ENCODE measurements around the gene COLQ. TPM values are rescaled to one million over a fixed set of nuclear protein-coding genes. Genes with fewer than 3 reads are reported as not detected.
"Not testable (repeated sequence)": the region's sequence is repeated elsewhere in the genome, so short reads cannot be mapped to it uniquely, and the experiment has no call there.

Gene COLQ
- total RNA-seq, 1 donor from 2014 or later, result 0.65 TPM

- no peak overlapping the region for H3K4me3 Mint-ChIP-seq
- peaks cover 27% of the 10 kb centered on the region for H3K4me1 Mint-ChIP-seq (ENCODE audit: low read depth)
- H3K27ac Mint-ChIP-seq, result no peak overlapping the region
- no peaks in the 10 kb centered on the region for H3K27me3 Mint-ChIP-seq (ENCODE audit: insufficient read depth)
- DNase-seq (ENCODE audit: low spot score), result no peak
- intact Hi-C loops (cut with micrococcal nuclease), result no loop called here
- H3K36me3 Mint-ChIP-seq (ENCODE audit: low read depth), result peaks cover 3% of the 10 kb centered on the region
- no peaks in the 10 kb centered on the region for H3K9me3 Mint-ChIP-seq
Measured at GRCh38 chr3:15458212-15458780, 63.2 kb downstream of the COLQ start.

- H3K4me1 Mint-ChIP-seq (ENCODE audit: low read depth), result peaks cover 17% of the 10 kb centered on the region
- intact Hi-C loops (cut with micrococcal nuclease); H3K36me3 Mint-ChIP-seq (ENCODE audit: low read depth); H3K27me3 Mint-ChIP-seq (ENCODE audit: insufficient read depth); H3K4me3 Mint-ChIP-seq; H3K27ac Mint-ChIP-seq; H3K9me3 Mint-ChIP-seq; DNase-seq (ENCODE audit: low spot score): not testable (repeated sequence)
Measured at GRCh38 chr3:15456915-15457314, 64.6 kb downstream of the COLQ start.

- H3K36me3 Mint-ChIP-seq (ENCODE audit: low read depth), result peaks cover 3% of the 10 kb centered on the region
- H3K4me3 Mint-ChIP-seq, result no peak overlapping the region
- DNase-seq (ENCODE audit: low spot score), result no peak
- H3K27me3 Mint-ChIP-seq (ENCODE audit: insufficient read depth), result no peaks in the 10 kb centered on the region
- H3K9me3 Mint-ChIP-seq, result no peaks in the 10 kb centered on the region
- H3K27ac Mint-ChIP-seq, result no peak overlapping the region
- intact Hi-C loops (cut with micrococcal nuclease), result no loop called here
- H3K4me1 Mint-ChIP-seq (ENCODE audit: low read depth), result peaks cover 14% of the 10 kb centered on the region
Measured at GRCh38 chr3:15456321-15456720, 65.2 kb downstream of the COLQ start.

- intact Hi-C loops (cut with micrococcal nuclease), result no loop called here
- no peak overlapping the region for H3K4me3 Mint-ChIP-seq
- DNase-seq (ENCODE audit: low spot score), result no peak
- no peaks in the 10 kb centered on the region for H3K27me3 Mint-ChIP-seq (ENCODE audit: insufficient read depth)
- peaks cover 8% of the 10 kb centered on the region for H3K4me1 Mint-ChIP-seq (ENCODE audit: low read depth)
- H3K9me3 Mint-ChIP-seq, result no peaks in the 10 kb centered on the region
- peaks cover 3% of the 10 kb centered on the region for H3K36me3 Mint-ChIP-seq (ENCODE audit: low read depth)
- H3K27ac Mint-ChIP-seq, result no peak overlapping the region
Measured at GRCh38 chr3:15455756-15456155, 65.8 kb downstream of the COLQ start.

- intact Hi-C loops (cut with micrococcal nuclease), result no loop called here
- H3K27me3 Mint-ChIP-seq (ENCODE audit: insufficient read depth), result no peaks in the 10 kb centered on the region
- H3K4me1 Mint-ChIP-seq (ENCODE audit: low read depth), result peaks cover under 1% of the 10 kb centered on the region
- H3K9me3 Mint-ChIP-seq, result no peaks in the 10 kb centered on the region
- no peak for DNase-seq (ENCODE audit: low spot score)
- no peak overlapping the region for H3K4me3 Mint-ChIP-seq
- no peak overlapping the region for H3K27ac Mint-ChIP-seq
- H3K36me3 Mint-ChIP-seq (ENCODE audit: low read depth), result peaks cover 3% of the 10 kb centered on the region
Measured at GRCh38 chr3:15454965-15455364, 66.5 kb downstream of the COLQ start.

GRCh38 chr3:15453991-15454625 is 67.4 kb downstream of the COLQ start:
- H3K4me1 Mint-ChIP-seq (ENCODE audit: low read depth), result no peaks in the 10 kb centered on the region
- no peak overlapping the region for H3K27ac Mint-ChIP-seq
- H3K4me3 Mint-ChIP-seq, result no peak overlapping the region
- DNase-seq (ENCODE audit: low spot score), result no peak
- H3K27me3 Mint-ChIP-seq (ENCODE audit: insufficient read depth), result no peaks in the 10 kb centered on the region
- intact Hi-C loops (cut with micrococcal nuclease), result no loop called here
- H3K36me3 Mint-ChIP-seq (ENCODE audit: low read depth), result peaks cover 3% of the 10 kb centered on the region
- H3K9me3 Mint-ChIP-seq, result no peaks in the 10 kb centered on the region

GRCh38 chr3:15453501-15453900 is 68.0 kb downstream of the COLQ start:
- Mint-ChIP-seq H3K4me3 (no peak overlapping the region), H3K27ac (no peak overlapping the region), H3K4me1 (ENCODE audit: low read depth) (no peaks in the 10 kb centered on the region), H3K27me3 (ENCODE audit: insufficient read depth) (no peaks in the 10 kb centered on the region), H3K36me3 (ENCODE audit: low read depth) (peaks cover 3% of the 10 kb centered on the region), H3K9me3 (no peaks in the 10 kb centered on the region)
- DNase-seq (ENCODE audit: low spot score), result no peak
- intact Hi-C loops (cut with micrococcal nuclease), result no loop called here

GRCh38 chr3:15452961-15453360 is 68.5 kb downstream of the COLQ start:
- Mint-ChIP-seq H3K9me3 (no peaks in the 10 kb centered on the region), H3K4me3 (no peak overlapping the region), H3K36me3 (ENCODE audit: low read depth) (no peaks in the 10 kb centered on the region), H3K27ac (no peak overlapping the region), H3K27me3 (ENCODE audit: insufficient read depth) (no peaks in the 10 kb centered on the region), H3K4me1 (ENCODE audit: low read depth) (no peaks in the 10 kb centered on the region)
- intact Hi-C loops (cut with micrococcal nuclease), result no loop called here
- DNase-seq (ENCODE audit: low spot score), result no peak

- H3K27me3 Mint-ChIP-seq (ENCODE audit: insufficient read depth), result no peaks in the 10 kb centered on the region
Measured at GRCh38 chr3:15452156-15452555, 69.3 kb downstream of the COLQ start.

GRCh38 chr3:15451216-15452113 is 70.0 kb downstream of the COLQ start:
- H3K4me3 Mint-ChIP-seq, result no peak overlapping the region
- H3K36me3 Mint-ChIP-seq (ENCODE audit: low read depth), result no peaks in the 10 kb centered on the region
- H3K4me1 Mint-ChIP-seq (ENCODE audit: low read depth), result no peaks in the 10 kb centered on the region
- H3K27ac Mint-ChIP-seq, result no peak overlapping the region
- H3K9me3 Mint-ChIP-seq, result no peaks in the 10 kb centered on the region
- intact Hi-C loops (cut with micrococcal nuclease), result no loop called here
- H3K27me3 Mint-ChIP-seq (ENCODE audit: insufficient read depth), result no peaks in the 10 kb centered on the region
- DNase-seq (ENCODE audit: low spot score), result no peak

More at GRCh38 chr3:15452156-15452555, 69.3 kb downstream of the COLQ start:
- DNase-seq (ENCODE audit: low spot score), result no peak
- Mint-ChIP-seq H3K4me1 (ENCODE audit: low read depth) (no peaks in the 10 kb centered on the region), H3K27ac (no peak overlapping the region), H3K36me3 (ENCODE audit: low read depth) (no peaks in the 10 kb centered on the region), H3K4me3 (no peak overlapping the region), H3K9me3 (no peaks in the 10 kb centered on the region)
- intact Hi-C loops (cut with micrococcal nuclease), result no loop called here

- no peak for DNase-seq (ENCODE audit: low spot score)
- H3K4me3 Mint-ChIP-seq, result no peak overlapping the region
- no peaks in the 10 kb centered on the region for H3K9me3 Mint-ChIP-seq
- peaks cover under 1% of the 10 kb centered on the region for H3K36me3 Mint-ChIP-seq (ENCODE audit: low read depth)
- H3K27ac Mint-ChIP-seq, result no peak overlapping the region
- intact Hi-C loops (cut with micrococcal nuclease), result no loop called here
- H3K4me1 Mint-ChIP-seq (ENCODE audit: low read depth), result no peaks in the 10 kb centered on the region
- H3K27me3 Mint-ChIP-seq (ENCODE audit: insufficient read depth), result no peaks in the 10 kb centered on the region
Measured at GRCh38 chr3:15450438-15451215, 70.9 kb downstream of the COLQ start.

GRCh38 chr3:15449489-15450224 is 71.8 kb downstream of the COLQ start:
- Mint-ChIP-seq H3K4me1 (ENCODE audit: low read depth) (no peaks in the 10 kb centered on the region), H3K27me3 (ENCODE audit: insufficient read depth) (no peaks in the 10 kb centered on the region), H3K9me3 (no peaks in the 10 kb centered on the region), H3K4me3 (no peak overlapping the region), H3K36me3 (ENCODE audit: low read depth) (peaks cover 6% of the 10 kb centered on the region), H3K27ac (no peak overlapping the region)
- intact Hi-C loops (cut with micrococcal nuclease), result no loop called here
- DNase-seq (ENCODE audit: low spot score), result no peak
